Heart left ventricle (tissue), 13 donors: ENCODE data around the gene MRPS15.

Source experiments
- POLR2A ChIP-seq, 2 donors: fragments of 450-650 bp; IDR thresholded peaks; one replicate each; pipeline ENCODE4 v1.6.1; 2017; ENCODE audit warnings: antibody characterized with exemption in 2 of 2, mild to moderate bottlenecking in 2 of 2, moderate library complexity in 2 of 2
- TF ChIP-seq, protein P1 (sequence below), 12 donors: fragments of 200-600 bp; sonication (generic) in 4 of 12; IDR thresholded peaks; one replicate each; pipeline versions ENCODE4 v1.5.0 to v1.8.0; 2018 to 2022; ENCODE audit warnings: antibody characterized with exemption in 12 of 12, mild to moderate bottlenecking in 5 of 12
- donor health status: ischemic (EF 13 %, LVEDD 7.1; RV severe dilation, severe dysfunction).
- donor health status: DM: no; HTN: yes; CAD: no.
- donor health status: DM: no; HTN: no; CAD: no.
- donor health status: ischemic (EF 25% LVEDD 6.9; RV normal size, moderate dysfunction).
- donor health status: ischemic (EF 25% LVEDD 5.7; RV mildly dilated, moderate dysfunction).
- donor health status: ischemic (EF 35%, LVEDD 5.7; RV mildly dilated, moderate dysfunction).
- donor health status: nonischemic (EF 11% LVEDD 7.7; RV severe dilation, severe dysfunction).
- donor health status: DM: yes; HTN: yes; CAD: no.
- donor health status: PGD.
- donor health status: ischemic (EF 29% LVEDD 5.4; RV normal size, mild dysfunction).
- donor health status: nonischemic (EF 23%, LVEDD 6.1; RV moderate dilation, normal function).

DNA sequence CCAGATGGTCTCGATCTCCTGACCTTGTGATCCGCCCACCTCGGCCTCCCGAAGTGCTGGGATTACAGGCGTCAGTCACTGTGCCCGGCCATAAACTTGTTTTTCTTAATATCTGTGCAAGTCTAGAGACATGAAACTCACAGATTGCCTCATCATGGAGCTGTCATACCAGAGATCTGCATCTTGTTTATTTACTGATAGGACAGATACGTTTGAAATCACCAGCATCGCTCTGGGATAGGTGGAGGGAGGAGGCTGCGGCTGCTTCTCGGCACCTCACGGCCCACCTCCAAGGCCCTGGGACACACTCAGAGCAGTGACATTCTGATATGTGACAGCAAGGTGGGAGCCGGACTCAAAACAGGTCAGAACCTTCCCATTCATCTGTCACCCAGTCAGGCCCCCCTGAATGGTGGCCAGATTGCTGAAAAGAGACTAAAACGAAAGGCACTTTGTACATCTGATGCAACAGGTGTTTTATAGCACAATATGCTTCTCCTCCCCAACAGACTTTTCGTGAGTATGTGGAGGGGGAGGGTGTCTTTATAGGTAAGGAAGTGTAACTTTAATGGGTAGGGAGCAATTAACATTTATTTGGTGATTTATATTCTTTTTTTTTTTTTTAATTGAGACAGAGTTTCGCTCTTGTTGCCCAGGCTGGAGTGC, 48.4 kb downstream of the MRPS15 start:
- TF ChIP-seq POLR2A (IDR thresholded peaks at IDR 0.05), result no peak
- TF ChIP-seq, protein P1, sequence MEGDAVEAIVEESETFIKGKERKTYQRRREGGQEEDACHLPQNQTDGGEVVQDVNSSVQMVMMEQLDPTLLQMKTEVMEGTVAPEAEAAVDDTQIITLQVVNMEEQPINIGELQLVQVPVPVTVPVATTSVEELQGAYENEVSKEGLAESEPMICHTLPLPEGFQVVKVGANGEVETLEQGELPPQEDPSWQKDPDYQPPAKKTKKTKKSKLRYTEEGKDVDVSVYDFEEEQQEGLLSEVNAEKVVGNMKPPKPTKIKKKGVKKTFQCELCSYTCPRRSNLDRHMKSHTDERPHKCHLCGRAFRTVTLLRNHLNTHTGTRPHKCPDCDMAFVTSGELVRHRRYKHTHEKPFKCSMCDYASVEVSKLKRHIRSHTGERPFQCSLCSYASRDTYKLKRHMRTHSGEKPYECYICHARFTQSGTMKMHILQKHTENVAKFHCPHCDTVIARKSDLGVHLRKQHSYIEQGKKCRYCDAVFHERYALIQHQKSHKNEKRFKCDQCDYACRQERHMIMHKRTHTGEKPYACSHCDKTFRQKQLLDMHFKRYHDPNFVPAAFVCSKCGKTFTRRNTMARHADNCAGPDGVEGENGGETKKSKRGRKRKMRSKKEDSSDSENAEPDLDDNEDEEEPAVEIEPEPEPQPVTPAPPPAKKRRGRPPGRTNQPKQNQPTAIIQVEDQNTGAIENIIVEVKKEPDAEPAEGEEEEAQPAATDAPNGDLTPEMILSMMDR (IDR thresholded peaks at IDR 0.05), result no peak
